GM13976 (cell line): Measurements from ENCODE around the gene NAPEPLD.

Source experiments
- DNase-seq: peaks from one replicate; pipeline ENCODE4 v3.0.0; 2012; ENCODE audit warnings: low spot score
- CTCF ChIP-seq: IDR thresholded peaks from 2 replicates; pipeline ENCODE4 v1.5.1; 2012; ENCODE audit warnings: borderline replicate concordance, mild to moderate bottlenecking; ENCODE audit not compliant: insufficient read depth; ENCODE audit errors: extremely low read depth, missing control alignments, control extremely low read depth
- in situ Hi-C: fragments of 300-500 bp; cut with MboI; formaldehyde crosslinking; loops from one replicate; pipeline ENCODE4 v1.12.0; 2022; ENCODE audit warnings: low sequenced_read_pairs, mixed read lengths, inconsistent platforms; ENCODE audit not compliant: unreplicated experiment

Gene NAPEPLD

GRCh38 chr7:103077318-103077717 lies 71.6 kb downstream of the NAPEPLD start:
- in situ Hi-C loops: no loop called here
- no peak for DNase-seq

DNA sequence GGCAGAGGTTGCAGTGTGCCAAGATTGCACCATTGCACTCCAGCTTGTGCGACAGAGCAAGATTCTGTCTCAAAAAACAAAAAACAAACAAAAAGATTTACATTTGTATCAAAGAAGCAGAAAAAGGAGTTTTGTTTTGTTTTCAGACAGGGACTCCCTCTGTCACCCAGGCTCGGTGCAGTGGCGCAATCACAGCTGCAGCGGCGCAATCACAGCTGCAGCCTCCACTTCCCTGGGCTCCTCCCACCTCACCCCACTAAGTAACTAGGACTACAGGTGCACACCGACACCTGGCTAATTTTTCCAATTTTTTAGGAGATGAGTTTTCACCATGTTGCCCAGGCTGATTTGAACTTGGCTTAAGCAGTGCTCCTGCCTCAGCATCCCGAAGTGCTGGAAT lies 72.1 kb downstream of the NAPEPLD start:
- DNase-seq: no peak
- in situ Hi-C loops: no loop called here

More at GRCh38 chr7:103077318-103077717, 71.6 kb downstream of the NAPEPLD start:
- TF ChIP-seq CTCF: no peak

GRCh38 chr7:103075337-103075918 lies 73.5 kb downstream of the NAPEPLD start:
- DNase-seq: peak; percentile 84
- no peak for TF ChIP-seq CTCF
- in situ Hi-C loops: no loop called here

More for the DNA sequence above, 72.1 kb downstream of the NAPEPLD start:
- no peak for TF ChIP-seq CTCF

GRCh38 chr7:103074519-103075336 lies 74.2 kb downstream of the NAPEPLD start, which contains the start of the genes ARMC10 and FBXL13:
Gene ARMC10, plus strand, starts transcription at chr7:103075140. Its CDS starts 133 bp downstream, at chr7:103075273.
Gene FBXL13, minus strand, starts transcription at chr7:103074796.
- in situ Hi-C loops: loop anchor here (25.0 kb wide), 1 partner anchor 312 kb away; no protein-coding TSS in a partner anchor
- DNase-seq: peak; percentile 94
- no peak for TF ChIP-seq CTCF

GRCh38 chr7:103073989-103074518 lies 74.8 kb downstream of the NAPEPLD start:
- in situ Hi-C loops: loop anchor here (25.0 kb wide), 1 partner anchor 312 kb away; no protein-coding TSS in a partner anchor
- no peak for TF ChIP-seq CTCF
- peak; percentile 21 for DNase-seq

DNA sequence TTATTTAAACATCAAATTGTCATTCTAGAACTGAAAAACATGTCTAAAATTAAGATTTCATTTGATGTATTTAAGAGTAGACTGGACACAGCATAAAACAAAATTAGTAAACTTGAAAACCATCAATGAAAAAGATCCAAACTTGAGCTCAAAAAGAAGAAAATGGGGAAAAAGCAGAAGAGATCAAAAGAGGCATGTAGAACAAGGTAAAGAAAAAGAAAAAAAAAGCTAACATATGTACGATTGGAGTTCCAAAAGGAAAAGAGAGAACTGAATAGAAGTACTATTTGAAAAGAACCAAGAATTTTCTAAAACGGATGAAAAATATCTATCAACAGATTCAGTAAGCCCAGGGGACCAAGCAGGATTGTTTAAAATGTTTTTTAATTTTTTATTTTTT lies 77.9 kb downstream of the NAPEPLD start:
- in situ Hi-C loops: loop anchor here (25.0 kb wide), 1 partner anchor 309 kb away; no protein-coding TSS in a partner anchor
- no peak for DNase-seq
- no peak for TF ChIP-seq CTCF
